NB4 (cell line): Measurements from ENCODE around the gene OOSP4B.
"Not testable (repeated sequence)": the region's sequence is repeated elsewhere in the genome, so short reads cannot be mapped to it uniquely, and the experiment has no call there.

Experiments
- DNase-seq: peaks from one replicate; pipeline ENCODE4 v3.0.0; 2010; ENCODE audit warnings: low read depth
- H3K4me3 ChIP-seq: one replicate; pipeline ENCODE4 v1.5.1; 2011; ENCODE audit warnings: mild to moderate bottlenecking, low read depth, low read length, moderate library complexity
- MYC ChIP-seq: IDR thresholded peaks from 2 replicates; pipeline ENCODE4 v1.6.1; 2011; ENCODE audit warnings: low read depth, low read length
- POLR2A ChIP-seq: IDR thresholded peaks from 2 replicates; pipeline ENCODE4 v1.6.1; 2011; ENCODE audit warnings: mild to moderate bottlenecking; ENCODE audit not compliant: insufficient read length; ENCODE audit errors: extremely low read depth
- TF ChIP-seq, protein P1 (sequence below): IDR thresholded peaks from one replicate; pipeline ENCODE4 v1.5.1; 2012; ENCODE audit warnings: low read depth, low read length
- TF ChIP-seq, protein P2 (sequence below): IDR thresholded peaks from 2 replicates; pipeline ENCODE4 v1.6.1; 2011; ENCODE audit warnings: low read depth, low read length

Gene OOSP4B

DNA sequence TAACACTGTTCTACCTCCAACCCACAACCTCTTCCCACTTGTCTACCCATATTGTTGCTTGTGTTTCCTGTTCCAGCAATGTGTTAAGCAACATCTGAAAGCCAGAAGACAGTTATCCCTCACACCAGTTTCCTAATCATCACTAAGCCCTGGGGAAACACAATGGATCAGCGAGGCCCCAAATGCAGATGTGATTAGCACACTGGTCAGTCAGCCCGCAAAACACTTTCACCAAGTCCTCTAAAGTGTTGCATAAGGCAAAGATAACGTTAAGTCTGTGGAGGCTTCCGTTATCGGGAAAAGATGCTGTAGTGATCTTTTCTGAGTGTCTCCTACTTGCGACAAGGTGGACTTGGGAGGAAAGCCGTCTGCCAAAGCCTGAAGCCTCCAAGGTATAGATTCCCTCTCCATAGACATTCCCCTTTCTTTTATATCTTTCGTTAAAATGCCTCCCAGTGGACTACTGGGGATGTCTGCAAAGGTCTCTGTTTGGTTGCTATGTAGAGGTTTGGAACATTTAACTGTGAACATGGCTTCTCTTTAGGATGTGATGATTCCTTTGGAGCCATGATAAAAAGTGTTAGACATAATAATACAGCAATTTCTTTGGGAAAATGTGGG is 39.5 kb downstream of the OOSP4B start, which contains the start of gene MS4A3:
MS4A3 (plus strand) TSS at position 317 of the 621 bp plus-strand sequence. CDS start 4,496 bp downstream, outside the sequence.
- H3K4me3 ChIP-seq: peak within 1 kb of the TSS; percentile 85
- DNase-seq: peak; percentile 99
- no peak for TF ChIP-seq POLR2A
- TF ChIP-seq MYC: peak; percentile 69; the same call in 1 of the 2 replicates

DNA sequence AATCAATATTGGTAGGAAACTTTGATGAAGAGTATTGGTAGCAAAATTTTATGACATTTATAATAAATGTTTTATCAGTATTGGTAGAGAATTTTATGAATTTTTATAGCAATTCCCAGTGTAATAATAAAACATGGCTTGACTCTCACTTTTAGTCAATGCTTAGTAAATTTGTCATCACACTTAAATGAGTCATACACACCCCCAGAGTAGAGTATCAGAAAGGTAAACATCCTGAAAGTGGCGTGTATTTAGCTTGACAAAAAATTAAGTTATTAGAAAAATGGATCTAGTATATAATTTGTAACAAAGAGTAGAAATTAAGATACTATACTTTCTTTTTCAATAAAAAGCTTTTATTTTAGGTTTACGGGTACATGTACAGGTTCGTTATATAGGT is 42.1 kb downstream of the OOSP4B start:
- TF ChIP-seq, protein P1, sequence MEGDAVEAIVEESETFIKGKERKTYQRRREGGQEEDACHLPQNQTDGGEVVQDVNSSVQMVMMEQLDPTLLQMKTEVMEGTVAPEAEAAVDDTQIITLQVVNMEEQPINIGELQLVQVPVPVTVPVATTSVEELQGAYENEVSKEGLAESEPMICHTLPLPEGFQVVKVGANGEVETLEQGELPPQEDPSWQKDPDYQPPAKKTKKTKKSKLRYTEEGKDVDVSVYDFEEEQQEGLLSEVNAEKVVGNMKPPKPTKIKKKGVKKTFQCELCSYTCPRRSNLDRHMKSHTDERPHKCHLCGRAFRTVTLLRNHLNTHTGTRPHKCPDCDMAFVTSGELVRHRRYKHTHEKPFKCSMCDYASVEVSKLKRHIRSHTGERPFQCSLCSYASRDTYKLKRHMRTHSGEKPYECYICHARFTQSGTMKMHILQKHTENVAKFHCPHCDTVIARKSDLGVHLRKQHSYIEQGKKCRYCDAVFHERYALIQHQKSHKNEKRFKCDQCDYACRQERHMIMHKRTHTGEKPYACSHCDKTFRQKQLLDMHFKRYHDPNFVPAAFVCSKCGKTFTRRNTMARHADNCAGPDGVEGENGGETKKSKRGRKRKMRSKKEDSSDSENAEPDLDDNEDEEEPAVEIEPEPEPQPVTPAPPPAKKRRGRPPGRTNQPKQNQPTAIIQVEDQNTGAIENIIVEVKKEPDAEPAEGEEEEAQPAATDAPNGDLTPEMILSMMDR: no peak
- TF ChIP-seq, protein P2, sequence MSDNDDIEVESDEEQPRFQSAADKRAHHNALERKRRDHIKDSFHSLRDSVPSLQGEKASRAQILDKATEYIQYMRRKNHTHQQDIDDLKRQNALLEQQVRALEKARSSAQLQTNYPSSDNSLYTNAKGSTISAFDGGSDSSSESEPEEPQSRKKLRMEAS: no peak
- TF ChIP-seq MYC (no peak), POLR2A (no peak)
- DNase-seq: peak; percentile 30
- peak overlapping the region; percentile 85 for H3K4me3 ChIP-seq

GRCh38 chr11:60059521-60060240 is 42.7 kb downstream of the OOSP4B start:
- peak; percentile 22 for DNase-seq
- peak overlapping the region; percentile 85 for H3K4me3 ChIP-seq
- TF ChIP-seq, protein P1: no peak

DNA sequence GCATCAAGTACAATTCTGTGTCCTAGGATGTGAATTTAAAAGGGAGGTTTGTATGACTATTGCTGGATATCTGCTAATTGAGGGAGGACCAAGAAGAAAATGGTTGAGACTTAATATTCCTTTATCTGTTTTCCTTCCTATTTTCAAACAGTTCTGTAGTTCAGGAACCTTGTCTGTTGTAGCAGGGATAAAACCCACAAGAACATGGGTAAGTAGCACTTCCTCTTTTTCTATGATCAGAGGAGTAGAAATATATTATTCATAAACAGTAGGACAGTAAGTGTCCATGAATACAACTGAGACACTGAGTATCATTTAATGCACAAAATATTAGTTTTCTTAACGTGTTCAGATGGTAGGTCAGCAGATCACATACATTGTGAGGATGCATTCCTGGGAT is 47.1 kb downstream of the OOSP4B start:
- TF ChIP-seq MYC (no peak), POLR2A (no peak)
- TF ChIP-seq, protein P2: no peak
- TF ChIP-seq, protein P1: no peak
- H3K4me3 ChIP-seq: no peak overlapping the region
- peak; percentile 70 for DNase-seq

- no peak for DNase-seq
- TF ChIP-seq POLR2A (no peak), MYC (no peak)
- TF ChIP-seq, protein P1: no peak
- TF ChIP-seq, protein P2: no peak
- H3K4me3 ChIP-seq: no peak overlapping the region
Measured at GRCh38 chr11:60065801-60066200, 48.8 kb downstream of the OOSP4B start.

DNA sequence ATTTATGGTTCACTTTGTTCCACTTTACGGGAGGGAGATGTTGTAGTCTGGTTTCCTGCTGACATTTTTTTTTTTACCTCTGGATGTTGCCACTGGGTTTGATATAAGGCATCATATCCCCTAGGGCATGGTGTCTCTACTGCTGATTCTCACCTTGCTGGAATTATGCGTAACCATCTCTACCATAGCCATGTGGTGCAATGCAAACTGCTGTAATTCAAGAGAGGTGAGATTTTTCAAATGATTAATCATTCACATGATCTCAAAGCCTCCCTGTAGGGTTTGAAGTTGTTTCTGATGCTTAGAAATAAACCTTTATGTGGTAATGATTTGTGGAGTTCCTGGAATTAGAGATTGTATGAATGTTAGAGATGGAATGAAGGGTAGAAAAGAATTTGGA is 52.5 kb downstream of the OOSP4B start:
- H3K4me3 ChIP-seq: no peak overlapping the region
- TF ChIP-seq MYC: no peak
- TF ChIP-seq, protein P1: no peak
- TF ChIP-seq POLR2A: no peak
- TF ChIP-seq, protein P2: no peak
- no peak for DNase-seq

DNA sequence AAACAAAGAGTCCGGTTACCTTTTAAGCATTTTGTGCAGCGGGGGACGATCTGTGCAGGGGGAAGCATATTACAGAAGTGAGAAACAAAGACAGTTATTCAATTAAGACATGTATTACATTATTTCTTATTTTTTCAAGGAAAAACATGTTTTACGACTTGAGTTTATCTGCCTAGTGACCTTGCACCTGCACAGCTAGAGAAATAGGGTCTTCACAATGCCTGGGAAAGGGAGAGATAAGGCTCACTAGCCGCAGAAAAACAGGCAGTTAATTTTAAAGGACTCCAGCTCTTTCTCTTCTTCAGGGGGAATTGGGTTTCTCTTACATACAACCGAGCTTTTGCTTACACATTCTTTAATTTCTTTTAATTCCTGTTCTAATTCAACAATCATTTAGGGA is 54.7 kb downstream of the OOSP4B start:
- DNase-seq, H3K4me3 ChIP-seq: not testable (repeated sequence)
